ENCODE measurements around the gene PPCDC.

PPCDC gene

DNA sequence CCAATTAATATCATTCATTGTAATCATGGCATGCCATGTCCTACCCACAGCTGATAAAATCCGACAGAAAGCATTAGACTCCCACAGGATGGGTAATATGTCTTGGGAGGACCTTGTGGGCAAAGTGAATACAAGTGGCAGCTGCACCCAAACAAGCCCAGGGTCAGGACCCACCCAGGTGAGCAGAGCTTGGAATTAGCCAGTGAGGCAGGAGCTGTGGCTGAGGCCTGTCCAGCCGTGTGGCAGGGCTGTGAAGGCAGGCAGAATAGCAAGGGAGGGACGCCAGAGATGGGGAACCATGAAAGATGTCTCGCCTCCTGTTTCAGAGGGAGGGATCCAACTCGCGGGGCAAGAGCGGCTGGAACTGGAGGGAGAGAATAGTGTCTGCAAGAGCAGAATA lies 74.5 kb downstream of the PPCDC start:
- DNase-seq (ENCODE audit: extremely low spot score), result no peak
- ChIA-PET POLR2A (interaction anchor here (0.7 to 0.9 kb wide), 2 partner anchors 10 to 105 kb away, joined by 3 read pairs; no protein-coding TSS in a partner anchor), CTCF (no interaction called here)
- TF ChIP-seq NFRKB (IDR thresholded peaks at IDR 0.05) (no peak), CTBP1 (IDR thresholded peaks at IDR 0.05; ENCODE audit: borderline replicate concordance) (no peak), SP1 (IDR thresholded peaks at IDR 0.05) (no peak), HDGF (IDR thresholded peaks at IDR 0.05; ENCODE audit: borderline replicate concordance) (no peak), FOXK2 (IDR thresholded peaks at IDR 0.05) (no peak), LEF1 (IDR thresholded peaks at IDR 0.05; ENCODE audit: borderline replicate concordance) (no peak), ELF4 (IDR thresholded peaks at IDR 0.05) (no peak), BHLHE40 (IDR thresholded peaks at IDR 0.05; ENCODE audit: borderline replicate concordance) (no peak), FOXM1 (IDR thresholded peaks at IDR 0.05; ENCODE audit: borderline replicate concordance) (no peak), L3MBTL2 (conservative IDR thresholded peaks at IDR 0.05) (no peak), ZNF384 (IDR thresholded peaks at IDR 0.05) (no peak), ARNT (IDR thresholded peaks at IDR 0.05) (no peak)

DNA sequence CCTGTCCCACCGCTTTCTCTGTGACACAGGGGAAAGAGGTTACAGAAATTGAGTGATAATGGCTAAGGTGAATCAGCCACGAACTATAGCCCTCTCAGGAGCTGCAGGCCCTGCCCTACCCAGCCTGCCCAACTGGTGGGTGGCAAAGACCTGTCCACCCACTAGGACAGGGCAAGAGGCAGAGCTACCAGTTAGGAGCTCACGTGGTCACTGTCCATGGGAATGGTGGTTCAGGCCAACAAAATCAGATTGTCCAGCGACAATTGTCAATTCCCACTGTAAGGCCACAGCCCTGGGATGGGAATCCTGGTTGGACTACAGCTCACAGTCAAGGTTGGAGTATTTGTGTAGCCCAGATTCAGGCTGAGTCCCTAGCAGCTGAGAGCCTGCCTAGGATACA lies 75.0 kb downstream of the PPCDC start:
- POLR2A ChIA-PET, result interaction anchor here (0.7 to 0.9 kb wide), 2 partner anchors 10 to 105 kb away, joined by 3 read pairs; no protein-coding TSS in a partner anchor
- no peak for TF ChIP-seq FOXK2 (IDR thresholded peaks at IDR 0.05)
- no peak for TF ChIP-seq CTBP1 (IDR thresholded peaks at IDR 0.05; ENCODE audit: borderline replicate concordance)
- TF ChIP-seq BHLHE40 (IDR thresholded peaks at IDR 0.05; ENCODE audit: borderline replicate concordance), result no peak
- no peak for TF ChIP-seq ZNF384 (IDR thresholded peaks at IDR 0.05)
- no peak for TF ChIP-seq HDGF (IDR thresholded peaks at IDR 0.05; ENCODE audit: borderline replicate concordance)
- TF ChIP-seq NFRKB (IDR thresholded peaks at IDR 0.05), result no peak
- TF ChIP-seq ARNT (IDR thresholded peaks at IDR 0.05), result no peak
- no peak for TF ChIP-seq SP1 (IDR thresholded peaks at IDR 0.05)
- TF ChIP-seq L3MBTL2 (conservative IDR thresholded peaks at IDR 0.05), result no peak
- no peak for TF ChIP-seq FOXA1 (IDR thresholded peaks at IDR 0.05)
- TF ChIP-seq ELF4 (IDR thresholded peaks at IDR 0.05), result no peak
- no peak for TF ChIP-seq PKNOX1 (IDR thresholded peaks at IDR 0.05)
- CTCF ChIA-PET, result no interaction called here
- DNase-seq (ENCODE audit: extremely low spot score), result no peak

Data from HEK293T (cell line).